Adrenal gland (tissue), 5 donors: ENCODE data around the gene GTF2F2.

ENCODE experiments used
- CTCF ChIP-seq, 6 experiments: fragments of 450-650 bp in 4 of 6; fragments of 200-600 bp in 2 of 6; sonication (generic) in 1 of 6; IDR thresholded peaks; 1 replicate in 5 of 6; 2 replicates in 1 of 6; pipeline versions ENCODE4 v1.5.1 to v1.8.0; 2016 to 2021; ENCODE audit warnings: antibody characterized with exemption in 6 of 6, mild to moderate bottlenecking in 2 of 6, moderate library complexity in 1 of 6
- POLR2A ChIP-seq, 2 donors: fragments of 450-650 bp; IDR thresholded peaks; one replicate each; pipeline ENCODE4 v1.6.1; 2017; ENCODE audit warnings: antibody characterized with exemption in 2 of 2, mild to moderate bottlenecking in 2 of 2, moderate library complexity in 1 of 2
- donor health status: DM: no; HTN: no; CAD: no.

GRCh38 chr13:45301263-45301662 is 181.0 kb downstream of the GTF2F2 start:
- no peak for TF ChIP-seq CTCF (IDR thresholded peaks at IDR 0.05)
- no peak for TF ChIP-seq POLR2A (IDR thresholded peaks at IDR 0.05)
